ENCODE data around the gene RGS17.

- TF ChIP-seq CTCF (IDR thresholded peaks at IDR 0.05; ENCODE audit: insufficient read depth, low read length) (no peak), GABPA (IDR thresholded peaks at IDR 0.05; ENCODE audit: low read depth) (no peak)
Measured at GRCh38 chr6:152975204-152975915, 155.7 kb downstream of the RGS17 start.

Data from HL-60 (cell line).